Endothelial cell of umbilical vein (primary cell): ENCODE data around the gene SH3RF3. TPM values are rescaled to one million over a fixed set of nuclear protein-coding genes. Genes with fewer than 3 reads are reported as not detected.

ENCODE experiments used
- BruUV-seq: library from RNA; stranded (reverse); fragments of 400-500 nt; replicated peaks from 2 replicates; lab custom pipeline; 2021; lab: Mats Ljungman, UMichigan
- CTCF ChIA-PET: fragments of 300-600, 350-600 bp; sonication (Branson Sonifier 250); formaldehyde crosslinking; loops from one replicate; lab custom pipeline; 2021; ENCODE audit warnings: antibody characterized with exemption, inconsistent platforms; lab: Charles Lee
- POLR2A ChIA-PET: fragments of 300-600, 350-600 bp; sonication (Branson Sonifier 250); formaldehyde crosslinking; loops from one replicate; lab custom pipeline; 2021; ENCODE audit warnings: antibody characterized with exemption, inconsistent platforms; lab: Charles Lee
- DNase-seq: peaks from one replicate; pipeline ENCODE4 v3.0.0-alpha.2; 2011; ENCODE audit warnings: low read depth, low spot score
- FAIRE-seq: peaks from 2 replicates; lab custom pipeline; 2011; peaks lifted over from hg19 to GRCh38; lab: Jason Lieb, UNC
- H2AFZ ChIP-seq: 2 replicates; pipeline ENCODE4 v1.6.0; 2012; ENCODE audit warnings: low read depth, low read length, control low read depth, inconsistent platforms
- H3K27ac ChIP-seq: 2 replicates; pipeline ENCODE4 v1.5.1; 2011; ENCODE audit warnings: low read depth, mild to moderate bottlenecking, control low read depth, low read length, moderate library complexity; ENCODE audit not compliant: insufficient read depth
- H3K27me3 ChIP-seq, 2 experiments: 2 replicates each; pipeline versions ENCODE4 v1.6.0 to v1.6.1; 2011; ENCODE audit warnings: low read length in 2 of 2, mixed read lengths in 1 of 2; ENCODE audit not compliant: control insufficient read depth in 2 of 2, insufficient read depth in 2 of 2
- H3K36me3 ChIP-seq, 2 experiments: 2 replicates in 1 of 2; 3 replicates in 1 of 2; pipeline ENCODE4 v1.5.1; 2011; ENCODE audit warnings: low read length in 2 of 2, mild to moderate bottlenecking in 1 of 2, moderate library complexity in 1 of 2; ENCODE audit not compliant: control insufficient read depth in 2 of 2, insufficient read depth in 2 of 2; ENCODE audit errors: extremely low read depth in 1 of 2
- H3K4me1 ChIP-seq: 3 replicates; pipeline ENCODE4 v1.5.1; 2011; ENCODE audit warnings: mild to moderate bottlenecking, low read length; ENCODE audit not compliant: control insufficient read depth, insufficient read depth; ENCODE audit errors: extremely low read depth
- H3K4me2 ChIP-seq: 2 replicates; pipeline ENCODE4 v1.6.1; 2011; ENCODE audit warnings: low read length, control low read depth, mixed read lengths; ENCODE audit not compliant: insufficient read depth
- H3K4me3 ChIP-seq, 3 experiments: fragments of 200-600 bp in 1 of 3; sonication (generic), shearing (Covaris generic) in 1 of 3; replicated peaks in 1 of 3; 2 replicates each; pipeline ENCODE4 v1.5.1; 2011 to 2016; ENCODE audit warnings: control low read depth in 3 of 3, low read length in 3 of 3, mild to moderate bottlenecking in 2 of 3, inconsistent platforms in 1 of 3, low read depth in 1 of 3, moderate library complexity in 1 of 3; ENCODE audit not compliant: insufficient read depth in 1 of 3
- H3K79me2 ChIP-seq: 2 replicates; pipeline ENCODE4 v1.6.0; 2012; ENCODE audit warnings: low read length, inconsistent platforms; ENCODE audit not compliant: control insufficient read depth, insufficient read depth
- H3K9ac ChIP-seq: replicated peaks from 2 replicates; pipeline ENCODE3; 2011; ENCODE audit warnings: low read length, control low read depth; ENCODE audit not compliant: insufficient read depth; ENCODE audit errors: extremely low read depth
- H3K9me1 ChIP-seq: replicated peaks from 3 replicates; pipeline ENCODE4 v1.6.0; 2011; ENCODE audit warnings: mild to moderate bottlenecking, low read length; ENCODE audit not compliant: control insufficient read depth, insufficient read depth; ENCODE audit errors: extremely low read depth
- H3K9me3 ChIP-seq: replicated peaks from 2 replicates; pipeline ENCODE4 v1.5.1; 2012; ENCODE audit warnings: low read length, inconsistent platforms; ENCODE audit not compliant: control insufficient read depth, insufficient read depth
- H4K20me1 ChIP-seq: replicated peaks from 2 replicates; pipeline ENCODE3; 2011; ENCODE audit warnings: mild to moderate bottlenecking, low read length; ENCODE audit not compliant: control insufficient read depth, insufficient read depth; ENCODE audit errors: extremely low read depth
- EZH2 ChIP-seq: IDR thresholded peaks from 2 replicates; pipeline ENCODE4 v1.6.1; 2012; ENCODE audit warnings: borderline replicate concordance, low read depth, mild to moderate bottlenecking, moderate library complexity, low read length, inconsistent platforms; ENCODE audit not compliant: severe bottlenecking
- FOS ChIP-seq: IDR thresholded peaks from 2 replicates; pipeline ENCODE4 v1.6.1; 2011; ENCODE audit warnings: mild to moderate bottlenecking, low read length, moderate library complexity, borderline replicate concordance; ENCODE audit not compliant: insufficient read depth
- GATA2 ChIP-seq: IDR thresholded peaks from 2 replicates; pipeline ENCODE4 v1.7.0; 2011; ENCODE audit warnings: low read depth, mild to moderate bottlenecking, moderate library complexity, mixed read lengths, low read length; ENCODE audit not compliant: insufficient read length, insufficient read depth
- JUN ChIP-seq: IDR thresholded peaks from 2 replicates; pipeline ENCODE4 v1.6.1; 2011; ENCODE audit warnings: borderline replicate concordance, low read depth; ENCODE audit not compliant: insufficient read length, insufficient read depth
- MYC ChIP-seq: IDR thresholded peaks from one replicate; pipeline ENCODE4 v1.6.1; 2011; ENCODE audit warnings: mild to moderate bottlenecking, low read depth, low read length
- POLR2A ChIP-seq: IDR thresholded peaks from 2 replicates; pipeline ENCODE4 v1.6.1; 2012; ENCODE audit warnings: low read depth, mild to moderate bottlenecking, control low read depth, low read length
- POLR2AphosphoS5 ChIP-seq: IDR thresholded peaks from 2 replicates; pipeline ENCODE4 v1.6.1; 2012; ENCODE audit warnings: low read depth, mild to moderate bottlenecking, control low read depth, low read length, moderate library complexity; ENCODE audit not compliant: insufficient read depth
- dilution Hi-C: fragments of 300-500 bp; cut with MboI; formaldehyde crosslinking; loops from one replicate; pipeline ENCODE4 v1.15.0; 2019; ENCODE audit warnings: low sequenced_read_pairs; ENCODE audit not compliant: extremely low pct_ligation_motif_present
- intact Hi-C: fragments of 100-400 bp; cut with micrococcal nuclease; formaldehyde crosslinking; loops from one replicate; pipeline ENCODE4 v1.10.0; 2022
- polyA plus RNA-seq, 4 experiments: library from polyadenylated mRNA; depleted of rRNA in 3 of 4; stranded (reverse) in 3 of 4; unstranded in 1 of 4; fragments of >200 nt; gene quantifications; 2 replicates each; pipeline versions ENCODE4 v1.2.1 to v1.2.3, GENCODE V29; 2011 to 2012; ENCODE audit warnings: missing spikeins in 1 of 4
- total RNA-seq: library from RNA; stranded (reverse); gene quantifications from 2 replicates; pipeline ENCODE4 v1.2.3, GENCODE V29; 2021
- TF ChIP-seq, protein P1 (sequence below), 2 donors: IDR thresholded peaks; 1 replicate in 1 of 2; 2 replicates in 1 of 2; pipeline ENCODE4 v1.5.1; 2011; ENCODE audit warnings: low read length in 2 of 2, mild to moderate bottlenecking in 2 of 2, moderate library complexity in 2 of 2, control low read depth in 1 of 2, inconsistent platforms in 1 of 2, low read depth in 1 of 2; ENCODE audit not compliant: insufficient read depth in 1 of 2; ENCODE audit errors: extremely low read depth in 1 of 2
- TF ChIP-seq, protein P2 (sequence below): IDR thresholded peaks from 2 replicates; pipeline ENCODE4 v1.6.1; 2011; ENCODE audit not compliant: insufficient read depth, insufficient read length

Gene SH3RF3
- total and polyA plus RNA-seq, 2 donors (not counting 3 experiments of a cell fraction or from before 2014, with no cell fraction given): 3.8 to 14.7 TPM

DNA sequence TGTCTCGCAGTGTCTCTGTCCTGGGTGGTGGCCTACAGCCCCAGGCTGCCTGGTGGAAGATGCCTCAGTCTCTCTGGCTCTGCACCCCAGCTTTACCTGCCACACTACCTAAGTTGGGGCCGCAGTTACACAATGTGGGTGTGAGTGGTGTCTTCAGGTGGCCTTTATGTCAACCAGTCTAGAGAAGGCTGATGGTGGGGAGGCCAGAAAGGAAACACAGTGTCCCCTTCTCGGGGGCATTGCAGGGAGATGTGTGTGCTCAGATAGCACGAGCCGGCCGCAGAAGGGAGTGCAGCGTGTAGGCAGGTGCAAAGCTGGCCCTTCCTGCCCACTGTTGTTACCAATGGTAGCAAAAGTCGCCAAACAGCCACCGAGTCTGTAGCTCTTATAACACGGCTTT, 216.1 kb downstream of the SH3RF3 start:
- intact Hi-C loops: loop anchor here (5.0 kb wide), 1 partner anchor 37 kb away; no protein-coding TSS in a partner anchor

More for the DNA sequence above, 216.1 kb downstream of the SH3RF3 start:
- no TSS peak for BruUV-seq
- peaks cover 22% of the 10 kb centered on the region for H3K4me1 ChIP-seq
- H3K4me3 ChIP-seq: no peak overlapping the region
- DNase-seq: no peak
- no peak overlapping the region for H3K4me2 ChIP-seq
- H3K27me3 ChIP-seq: no peaks in the 10 kb centered on the region
- no peaks in the 10 kb centered on the region for H3K9me1 ChIP-seq
- no peaks in the 10 kb centered on the region for H3K79me2 ChIP-seq
- no peak overlapping the region for H3K27ac ChIP-seq
- H3K9me3 ChIP-seq: no peaks in the 10 kb centered on the region
- no peak for FAIRE-seq
- no peaks in the 10 kb centered on the region for H4K20me1 ChIP-seq
- dilution Hi-C loops: no loop called here
- H3K9ac ChIP-seq: no peak overlapping the region
- POLR2A ChIA-PET: no interaction called here
- CTCF ChIA-PET: no interaction called here
- TF ChIP-seq GATA2 (no peak), POLR2AphosphoS5 (no peak), JUN (no peak), FOS (no peak), EZH2 (no peak), POLR2A (no peak), MYC (no peak)
- TF ChIP-seq, protein P1, sequence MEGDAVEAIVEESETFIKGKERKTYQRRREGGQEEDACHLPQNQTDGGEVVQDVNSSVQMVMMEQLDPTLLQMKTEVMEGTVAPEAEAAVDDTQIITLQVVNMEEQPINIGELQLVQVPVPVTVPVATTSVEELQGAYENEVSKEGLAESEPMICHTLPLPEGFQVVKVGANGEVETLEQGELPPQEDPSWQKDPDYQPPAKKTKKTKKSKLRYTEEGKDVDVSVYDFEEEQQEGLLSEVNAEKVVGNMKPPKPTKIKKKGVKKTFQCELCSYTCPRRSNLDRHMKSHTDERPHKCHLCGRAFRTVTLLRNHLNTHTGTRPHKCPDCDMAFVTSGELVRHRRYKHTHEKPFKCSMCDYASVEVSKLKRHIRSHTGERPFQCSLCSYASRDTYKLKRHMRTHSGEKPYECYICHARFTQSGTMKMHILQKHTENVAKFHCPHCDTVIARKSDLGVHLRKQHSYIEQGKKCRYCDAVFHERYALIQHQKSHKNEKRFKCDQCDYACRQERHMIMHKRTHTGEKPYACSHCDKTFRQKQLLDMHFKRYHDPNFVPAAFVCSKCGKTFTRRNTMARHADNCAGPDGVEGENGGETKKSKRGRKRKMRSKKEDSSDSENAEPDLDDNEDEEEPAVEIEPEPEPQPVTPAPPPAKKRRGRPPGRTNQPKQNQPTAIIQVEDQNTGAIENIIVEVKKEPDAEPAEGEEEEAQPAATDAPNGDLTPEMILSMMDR (IDR thresholded peaks at IDR 0.05; ENCODE audit: extremely low read depth in 1 of 2, insufficient read depth in 1 of 2, low read depth in 1 of 2, low read length in 2 of 2): no peak
- TF ChIP-seq, protein P2, sequence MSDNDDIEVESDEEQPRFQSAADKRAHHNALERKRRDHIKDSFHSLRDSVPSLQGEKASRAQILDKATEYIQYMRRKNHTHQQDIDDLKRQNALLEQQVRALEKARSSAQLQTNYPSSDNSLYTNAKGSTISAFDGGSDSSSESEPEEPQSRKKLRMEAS: no peak
- no peak overlapping the region for H2AFZ ChIP-seq
- no peaks in the 10 kb centered on the region for H3K36me3 ChIP-seq
